ENCODE results near the gene SNTG2.

GRCh38 chr2:1226766-1227165 lies 276.1 kb downstream of the SNTG2 start:
- TF ChIP-seq, protein P1, sequence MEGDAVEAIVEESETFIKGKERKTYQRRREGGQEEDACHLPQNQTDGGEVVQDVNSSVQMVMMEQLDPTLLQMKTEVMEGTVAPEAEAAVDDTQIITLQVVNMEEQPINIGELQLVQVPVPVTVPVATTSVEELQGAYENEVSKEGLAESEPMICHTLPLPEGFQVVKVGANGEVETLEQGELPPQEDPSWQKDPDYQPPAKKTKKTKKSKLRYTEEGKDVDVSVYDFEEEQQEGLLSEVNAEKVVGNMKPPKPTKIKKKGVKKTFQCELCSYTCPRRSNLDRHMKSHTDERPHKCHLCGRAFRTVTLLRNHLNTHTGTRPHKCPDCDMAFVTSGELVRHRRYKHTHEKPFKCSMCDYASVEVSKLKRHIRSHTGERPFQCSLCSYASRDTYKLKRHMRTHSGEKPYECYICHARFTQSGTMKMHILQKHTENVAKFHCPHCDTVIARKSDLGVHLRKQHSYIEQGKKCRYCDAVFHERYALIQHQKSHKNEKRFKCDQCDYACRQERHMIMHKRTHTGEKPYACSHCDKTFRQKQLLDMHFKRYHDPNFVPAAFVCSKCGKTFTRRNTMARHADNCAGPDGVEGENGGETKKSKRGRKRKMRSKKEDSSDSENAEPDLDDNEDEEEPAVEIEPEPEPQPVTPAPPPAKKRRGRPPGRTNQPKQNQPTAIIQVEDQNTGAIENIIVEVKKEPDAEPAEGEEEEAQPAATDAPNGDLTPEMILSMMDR (IDR thresholded peaks at IDR 0.05 in 8 of 11, conservative IDR thresholded peaks at IDR 0.05 in 3 of 11): no peak
- no peak for TF ChIP-seq POLR2A (IDR thresholded peaks at IDR 0.05)
- TF ChIP-seq POLR2AphosphoS5 (IDR thresholded peaks at IDR 0.05): no peak

All from spleen (tissue), 7 donors.